ENCODE measurements around the gene CDH24. TPM values are rescaled to one million over a fixed set of nuclear protein-coding genes. Genes with fewer than 3 reads are reported as not detected.

CDH24 gene
- total RNA-seq, 1 experiment from 2014 or later: 14.8 TPM

- H3K9me3 ChIP-seq (ENCODE audit: low read length): no peaks in the 10 kb centered on the region
- no peaks in the 10 kb centered on the region for H3K79me2 ChIP-seq (ENCODE audit: low read length)
- no peaks in the 10 kb centered on the region for H3K9me2 ChIP-seq (replicated peaks; ENCODE audit: low read length)
- H3K4me1 ChIP-seq (ENCODE audit: insufficient read depth, low read length): peaks cover 8% of the 10 kb centered on the region
- no peak overlapping the region for H3K4me2 ChIP-seq (ENCODE audit: low read length)
- no TSS peak for BruUV-seq (replicated peaks)
- H2AFZ ChIP-seq (ENCODE audit: low read length): no peak overlapping the region
- H3K36me3 ChIP-seq (ENCODE audit: low read depth, low read length): no peaks in the 10 kb centered on the region
- CTCF ChIA-PET: no interaction called here
- no peaks in the 10 kb centered on the region for H4K20me1 ChIP-seq (ENCODE audit: low read length)
- DNase-seq: no peak
- H3F3A ChIP-seq (ENCODE audit: low read length, unreplicated experiment): no peaks in the 10 kb centered on the region
- no peak overlapping the region for H3K27ac ChIP-seq (ENCODE audit: low read length)
- H3K4me3 ChIP-seq (ENCODE audit: low read length): no peak overlapping the region
- TF ChIP-seq EZH2phosphoT487 (IDR thresholded peaks at IDR 0.05; ENCODE audit: borderline replicate concordance, low read length): no peak
- POLR2A ChIA-PET (ENCODE audit: unreplicated experiment): no interaction called here
- ATAC-seq: peak; percentile 65
- no peak overlapping the region for H3K9ac ChIP-seq (ENCODE audit: low read length)
- intact Hi-C loops (cut with micrococcal nuclease): no loop called here
- H3K27me3 ChIP-seq (ENCODE audit: low read length): no peaks in the 10 kb centered on the region
Measured at GRCh38 chr14:23000860-23001259, 56.5 kb downstream of the CDH24 start.

- no TSS peak for BruUV-seq (replicated peaks)
- TF ChIP-seq EZH2 (IDR thresholded peaks at IDR 0.05; ENCODE audit: low read length, unreplicated experiment): no peak
- no peak for TF ChIP-seq EZH2phosphoT487 (IDR thresholded peaks at IDR 0.05; ENCODE audit: borderline replicate concordance, low read length)
- TF ChIP-seq, protein P1, sequence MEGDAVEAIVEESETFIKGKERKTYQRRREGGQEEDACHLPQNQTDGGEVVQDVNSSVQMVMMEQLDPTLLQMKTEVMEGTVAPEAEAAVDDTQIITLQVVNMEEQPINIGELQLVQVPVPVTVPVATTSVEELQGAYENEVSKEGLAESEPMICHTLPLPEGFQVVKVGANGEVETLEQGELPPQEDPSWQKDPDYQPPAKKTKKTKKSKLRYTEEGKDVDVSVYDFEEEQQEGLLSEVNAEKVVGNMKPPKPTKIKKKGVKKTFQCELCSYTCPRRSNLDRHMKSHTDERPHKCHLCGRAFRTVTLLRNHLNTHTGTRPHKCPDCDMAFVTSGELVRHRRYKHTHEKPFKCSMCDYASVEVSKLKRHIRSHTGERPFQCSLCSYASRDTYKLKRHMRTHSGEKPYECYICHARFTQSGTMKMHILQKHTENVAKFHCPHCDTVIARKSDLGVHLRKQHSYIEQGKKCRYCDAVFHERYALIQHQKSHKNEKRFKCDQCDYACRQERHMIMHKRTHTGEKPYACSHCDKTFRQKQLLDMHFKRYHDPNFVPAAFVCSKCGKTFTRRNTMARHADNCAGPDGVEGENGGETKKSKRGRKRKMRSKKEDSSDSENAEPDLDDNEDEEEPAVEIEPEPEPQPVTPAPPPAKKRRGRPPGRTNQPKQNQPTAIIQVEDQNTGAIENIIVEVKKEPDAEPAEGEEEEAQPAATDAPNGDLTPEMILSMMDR (conservative IDR thresholded peaks at IDR 0.05; ENCODE audit: low read depth, low read length): no peak
- CTCF ChIA-PET: no interaction called here
Measured at GRCh38 chr14:22998329-22999012, 58.8 kb downstream of the CDH24 start.

DNA sequence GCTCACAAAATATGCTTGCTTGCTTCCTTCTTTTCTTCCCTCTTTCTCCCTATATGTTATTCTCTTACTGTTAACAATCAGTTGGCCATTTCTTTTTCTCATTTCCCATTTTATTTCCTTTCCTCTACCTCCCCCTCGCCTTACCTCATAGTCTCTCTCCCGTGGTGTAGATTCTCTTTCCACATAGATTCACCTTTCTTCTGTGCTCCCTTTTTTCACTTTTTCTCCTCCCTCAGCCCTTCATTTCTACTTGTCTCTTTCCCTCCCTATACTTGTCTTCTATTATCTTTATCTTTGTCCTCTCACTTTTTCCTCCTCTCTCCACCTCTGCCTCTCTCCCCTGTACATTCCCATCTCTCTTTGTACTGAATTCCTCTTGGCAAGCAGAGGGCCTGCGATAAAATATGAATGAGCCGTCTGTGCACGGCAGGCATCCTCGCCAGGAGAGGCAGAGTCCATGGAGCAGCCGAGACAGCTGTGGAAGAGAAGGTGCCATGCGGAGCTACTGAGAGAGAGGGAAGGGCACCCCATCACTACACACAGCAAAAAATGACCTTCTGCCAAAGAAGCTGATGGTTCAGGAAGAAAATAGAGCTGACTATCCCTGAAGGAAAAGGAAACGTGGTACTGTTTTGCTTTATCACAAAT is 59.5 kb downstream of the CDH24 start:
- Histone ChIP-seq H3K9me2 (replicated peaks; ENCODE audit: low read length) (no peaks in the 10 kb centered on the region), H3K9me3 (ENCODE audit: low read length) (no peaks in the 10 kb centered on the region), H3K9ac (ENCODE audit: low read length) (no peak overlapping the region), H3K4me2 (ENCODE audit: low read length) (no peak overlapping the region), H3K79me2 (ENCODE audit: low read length) (no peaks in the 10 kb centered on the region), H3K27me3 (ENCODE audit: low read length) (no peaks in the 10 kb centered on the region), H3K4me1 (ENCODE audit: insufficient read depth, low read length) (peaks cover 5% of the 10 kb centered on the region; the same call in 1 of the 2 replicates), H4K20me1 (ENCODE audit: low read length) (no peaks in the 10 kb centered on the region), H3K36me3 (ENCODE audit: low read depth, low read length) (no peaks in the 10 kb centered on the region), H3F3A (ENCODE audit: low read length, unreplicated experiment) (no peaks in the 10 kb centered on the region), H2AFZ (ENCODE audit: low read length) (no peak overlapping the region), H3K4me3 (ENCODE audit: low read length) (no peak overlapping the region), H3K27ac (ENCODE audit: low read length) (no peak overlapping the region)
- POLR2A ChIA-PET (ENCODE audit: unreplicated experiment): no interaction called here
- CTCF ChIA-PET: no interaction called here
- TF ChIP-seq EZH2 (IDR thresholded peaks at IDR 0.05; ENCODE audit: low read length, unreplicated experiment) (no peak), EZH2phosphoT487 (IDR thresholded peaks at IDR 0.05; ENCODE audit: borderline replicate concordance, low read length) (no peak)
- TF ChIP-seq, protein P1 (conservative IDR thresholded peaks at IDR 0.05; ENCODE audit: low read depth, low read length): no peak
- no peak for DNase-seq
- intact Hi-C loops (cut with micrococcal nuclease): no loop called here
- no TSS peak for BruUV-seq (replicated peaks)
- ATAC-seq: no peak

More at GRCh38 chr14:22998329-22999012, 58.8 kb downstream of the CDH24 start:
- POLR2A ChIA-PET (ENCODE audit: unreplicated experiment): no interaction called here
- intact Hi-C loops (cut with micrococcal nuclease): no loop called here
- H3K27ac ChIP-seq (ENCODE audit: low read length): no peak overlapping the region
- H2AFZ ChIP-seq (ENCODE audit: low read length): no peak overlapping the region
- H3K9ac ChIP-seq (ENCODE audit: low read length): no peak overlapping the region
- H3F3A ChIP-seq (ENCODE audit: low read length, unreplicated experiment): no peaks in the 10 kb centered on the region
- no peaks in the 10 kb centered on the region for H3K9me3 ChIP-seq (ENCODE audit: low read length)
- DNase-seq: no peak
- no peak overlapping the region for H3K4me2 ChIP-seq (ENCODE audit: low read length)
- peaks cover 5% of the 10 kb centered on the region; the same call in 1 of the 2 replicates for H3K4me1 ChIP-seq (ENCODE audit: insufficient read depth, low read length)
- no peaks in the 10 kb centered on the region for H3K9me2 ChIP-seq (replicated peaks; ENCODE audit: low read length)
- no peaks in the 10 kb centered on the region for H3K36me3 ChIP-seq (ENCODE audit: low read depth, low read length)
- no peaks in the 10 kb centered on the region for H3K79me2 ChIP-seq (ENCODE audit: low read length)
- no peaks in the 10 kb centered on the region for H3K27me3 ChIP-seq (ENCODE audit: low read length)
- no peaks in the 10 kb centered on the region for H4K20me1 ChIP-seq (ENCODE audit: low read length)
- no peak for ATAC-seq
- H3K4me3 ChIP-seq (ENCODE audit: low read length): no peak overlapping the region

Other genes with a start within 250 kb of the CDH24 start
- gene SLC7A7, start 242.1 kb downstream of the CDH24 start, total RNA-seq (2014; rRNA removed): not detected in 2 replicates
- gene MRPL52, start 227.6 kb downstream of the CDH24 start, total RNA-seq (2014; rRNA removed): 114 and 180 TPM in 2 replicates
- 80.4 and 85.0 TPM in 2 replicates for gene MMP14, start 220.9 kb downstream of the CDH24 start, total RNA-seq (2014; rRNA removed)
- gene LRP10, start 185.8 kb downstream of the CDH24 start, total RNA-seq (2014; rRNA removed): 46.5 and 59.3 TPM in 2 replicates
- 0.18 TPM in 1 of 2 replicates, not detected in the other for gene REM2, start 174.3 kb downstream of the CDH24 start, total RNA-seq (2014; rRNA removed)
- 78.9 and 94.9 TPM in 2 replicates for gene RBM23, start 138.4 kb downstream of the CDH24 start, total RNA-seq (2014; rRNA removed)
- gene PRMT5, start 128.1 kb downstream of the CDH24 start, total RNA-seq (2014; rRNA removed): 101 and 113 TPM in 2 replicates
- gene HAUS4, start 100.4 kb downstream of the CDH24 start, total RNA-seq (2014; rRNA removed): 54.5 and 56.2 TPM in 2 replicates
- 81.1 and 116 TPM in 2 replicates for gene AJUBA, start 75.0 kb downstream of the CDH24 start, total RNA-seq (2014; rRNA removed)
- gene C14orf93, start 47.4 kb downstream of the CDH24 start, total RNA-seq (2014; rRNA removed): 5.8 and 6.2 TPM in 2 replicates
- 368 and 424 TPM in 2 replicates for gene PSMB5, start 22.6 kb downstream of the CDH24 start, total RNA-seq (2014; rRNA removed)
- not detected in 2 replicates for gene PSMB11, start 15.3 kb downstream of the CDH24 start, total RNA-seq (2014; rRNA removed)
- gene ACIN1, start 37.6 kb upstream of the CDH24 start, total RNA-seq (2014; rRNA removed): 112 and 116 TPM in 2 replicates
- 26.7 and 49.6 TPM in 2 replicates for gene C14orf119, start 38.0 kb upstream of the CDH24 start, total RNA-seq (2014; rRNA removed)
- not detected in 2 replicates for gene CIROP, start 47.5 kb upstream of the CDH24 start, total RNA-seq (2014; rRNA removed)
- not detected in 2 replicates for gene CEBPE, start 61.7 kb upstream of the CDH24 start, total RNA-seq (2014; rRNA removed)
- 0.63 and 3.8 TPM in 2 replicates for gene SLC7A8, start 126.1 kb upstream of the CDH24 start, total RNA-seq (2014; rRNA removed)
- gene RNF212B, start 180.4 kb upstream of the CDH24 start, total RNA-seq (2014; rRNA removed): not detected in 2 replicates
- 4.1 and 7.7 TPM in 2 replicates for gene HOMEZ, start 228.6 kb upstream of the CDH24 start, total RNA-seq (2014; rRNA removed)
- gene PPP1R3E, start 245.3 kb upstream of the CDH24 start, total RNA-seq (2014; rRNA removed): 3.2 and 5.0 TPM in 2 replicates
- 32.4 and 33.5 TPM in 2 replicates for gene BCL2L2, start 249.3 kb upstream of the CDH24 start, total RNA-seq (2014; rRNA removed)

Measured in PC-3 (cell line).